ENCODE data around the gene SCGB2B2. TPM values are rescaled to one million over a fixed set of nuclear protein-coding genes. Genes with fewer than 3 reads are reported as not detected.

SCGB2B2 gene
- total RNA-seq, 1 donor from 2014 or later = 0.58 TPM

GRCh38 chr19:34655651-34656050, 21.3 kb downstream of the SCGB2B2 start:
- ATAC-seq (no peak), DNase-seq (no peak)
- no peak overlapping the region for H3K4me3 ChIP-seq
- intact Hi-C loops (cut with DNase I) = no loop called here
- H3K9me3 ChIP-seq = no peaks in the 10 kb centered on the region
- TF ChIP-seq, protein P1, sequence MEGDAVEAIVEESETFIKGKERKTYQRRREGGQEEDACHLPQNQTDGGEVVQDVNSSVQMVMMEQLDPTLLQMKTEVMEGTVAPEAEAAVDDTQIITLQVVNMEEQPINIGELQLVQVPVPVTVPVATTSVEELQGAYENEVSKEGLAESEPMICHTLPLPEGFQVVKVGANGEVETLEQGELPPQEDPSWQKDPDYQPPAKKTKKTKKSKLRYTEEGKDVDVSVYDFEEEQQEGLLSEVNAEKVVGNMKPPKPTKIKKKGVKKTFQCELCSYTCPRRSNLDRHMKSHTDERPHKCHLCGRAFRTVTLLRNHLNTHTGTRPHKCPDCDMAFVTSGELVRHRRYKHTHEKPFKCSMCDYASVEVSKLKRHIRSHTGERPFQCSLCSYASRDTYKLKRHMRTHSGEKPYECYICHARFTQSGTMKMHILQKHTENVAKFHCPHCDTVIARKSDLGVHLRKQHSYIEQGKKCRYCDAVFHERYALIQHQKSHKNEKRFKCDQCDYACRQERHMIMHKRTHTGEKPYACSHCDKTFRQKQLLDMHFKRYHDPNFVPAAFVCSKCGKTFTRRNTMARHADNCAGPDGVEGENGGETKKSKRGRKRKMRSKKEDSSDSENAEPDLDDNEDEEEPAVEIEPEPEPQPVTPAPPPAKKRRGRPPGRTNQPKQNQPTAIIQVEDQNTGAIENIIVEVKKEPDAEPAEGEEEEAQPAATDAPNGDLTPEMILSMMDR (IDR thresholded peaks at IDR 0.05) = no peak
- H3K36me3 ChIP-seq = no peaks in the 10 kb centered on the region
- H3K27ac ChIP-seq = no peak overlapping the region
- no peaks in the 10 kb centered on the region for H3K4me1 ChIP-seq
- no peaks in the 10 kb centered on the region for H3K27me3 ChIP-seq

- H3K27ac ChIP-seq = no peak overlapping the region
- no peaks in the 10 kb centered on the region for H3K27me3 ChIP-seq
- H3K4me1 ChIP-seq = no peaks in the 10 kb centered on the region
- DNase-seq = no peak
- intact Hi-C loops (cut with DNase I) = no loop called here
- ATAC-seq = no peak
- H3K4me3 ChIP-seq = no peak overlapping the region
- no peaks in the 10 kb centered on the region for H3K9me3 ChIP-seq
- TF ChIP-seq, protein P1 (IDR thresholded peaks at IDR 0.05) = no peak
- no peaks in the 10 kb centered on the region for H3K36me3 ChIP-seq
These were observed 22.2 kb downstream of the SCGB2B2 start for GRCh38 chr19:34654796-34655195.

DNA sequence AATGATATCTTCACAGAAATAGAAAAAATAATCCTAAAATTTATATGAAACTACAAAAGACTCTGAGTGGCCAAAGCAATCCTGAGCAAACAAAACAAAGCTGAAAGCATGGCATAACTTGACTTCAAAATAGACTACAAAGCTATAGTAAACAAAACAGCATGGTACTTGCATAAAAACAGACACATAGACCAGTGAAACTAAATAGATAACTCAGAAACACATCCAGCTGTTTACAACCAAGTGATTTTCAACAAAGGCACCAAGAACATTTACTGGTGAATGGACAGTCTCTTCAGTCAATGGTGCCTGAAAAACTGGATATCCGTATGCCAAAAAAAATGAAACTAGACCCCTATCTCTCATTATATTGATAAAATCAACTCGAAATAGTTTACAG, 25.2 kb downstream of the SCGB2B2 start:
- TF ChIP-seq, protein P1 (IDR thresholded peaks at IDR 0.05) = no peak
- no peaks in the 10 kb centered on the region for H3K4me1 ChIP-seq
- intact Hi-C loops (cut with DNase I) = no loop called here
- ATAC-seq (no peak), DNase-seq (no peak)
- H3K27ac ChIP-seq = no peak overlapping the region
- H3K4me3 ChIP-seq = no peak overlapping the region
- no peaks in the 10 kb centered on the region for H3K9me3 ChIP-seq
- no peaks in the 10 kb centered on the region for H3K27me3 ChIP-seq
- no peaks in the 10 kb centered on the region for H3K36me3 ChIP-seq

GRCh38 chr19:34649886-34650543, 26.9 kb downstream of the SCGB2B2 start:
- no peak for DNase-seq
- no peak for ATAC-seq
- H3K9me3 ChIP-seq = no peaks in the 10 kb centered on the region
- TF ChIP-seq, protein P1 (IDR thresholded peaks at IDR 0.05) = no peak
- no peaks in the 10 kb centered on the region for H3K4me1 ChIP-seq
- intact Hi-C loops (cut with DNase I) = no loop called here
- H3K36me3 ChIP-seq = no peaks in the 10 kb centered on the region
- no peaks in the 10 kb centered on the region for H3K27me3 ChIP-seq
- H3K4me3 ChIP-seq = no peak overlapping the region
- H3K27ac ChIP-seq = no peak overlapping the region

- Histone ChIP-seq H3K4me3 (no peak overlapping the region), H3K27ac (no peak overlapping the region), H3K27me3 (no peaks in the 10 kb centered on the region), H3K9me3 (no peaks in the 10 kb centered on the region), H3K4me1 (no peaks in the 10 kb centered on the region), H3K36me3 (no peaks in the 10 kb centered on the region)
- TF ChIP-seq, protein P1 (IDR thresholded peaks at IDR 0.05) = no peak
- no peak for DNase-seq
- ATAC-seq = no peak
- intact Hi-C loops (cut with DNase I) = no loop called here
These were observed 31.4 kb downstream of the SCGB2B2 start for GRCh38 chr19:34645551-34645950.
